HG03575 (cell line): Measurements from ENCODE around the gene TNRC6C.

ENCODE experiments used
- ATAC-seq: cut with Tn5 transposase; IDR thresholded peaks from one replicate; pipeline ENCODE4 v1.9.1; 2021; ENCODE audit not compliant: unreplicated experiment, insufficient number of reproducible peaks, low FRiP score; ENCODE audit errors: extremely low read depth

Gene TNRC6C

GRCh38 chr17:78032166-78032565 is 73.7 kb downstream of the TNRC6C start:
- no peak for ATAC-seq

- no peak for ATAC-seq
Observed at GRCh38 chr17:78034429-78035091, 76.1 kb downstream of the TNRC6C start.

GRCh38 chr17:78037280-78037679 is 78.8 kb downstream of the TNRC6C start:
- no peak for ATAC-seq

GRCh38 chr17:78038748-78039288 is 80.3 kb downstream of the TNRC6C start:
- no peak for ATAC-seq

- ATAC-seq, result no peak
Observed at GRCh38 chr17:78039581-78039980, 81.1 kb downstream of the TNRC6C start.

- ATAC-seq, result no peak
Observed at GRCh38 chr17:78040440-78041385, 82.2 kb downstream of the TNRC6C start.

GRCh38 chr17:78041386-78042179 is 83.1 kb downstream of the TNRC6C start:
- ATAC-seq, result no peak

- no peak for ATAC-seq
Observed at GRCh38 chr17:78042542-78042941, 84.0 kb downstream of the TNRC6C start.

GRCh38 chr17:78043031-78043430 is 84.5 kb downstream of the TNRC6C start:
- no peak for ATAC-seq

GRCh38 chr17:78044280-78044835 is 85.9 kb downstream of the TNRC6C start:
- ATAC-seq, result no peak

GRCh38 chr17:78045316-78045715 is 86.8 kb downstream of the TNRC6C start:
- ATAC-seq, result no peak

- ATAC-seq, result no peak
Observed at GRCh38 chr17:78046923-78047322, 88.4 kb downstream of the TNRC6C start.

- ATAC-seq, result no peak
Observed at GRCh38 chr17:78048346-78049292, 90.1 kb downstream of the TNRC6C start.

GRCh38 chr17:78049609-78050008 is 91.1 kb downstream of the TNRC6C start:
- no peak for ATAC-seq

- ATAC-seq, result no peak
Observed at GRCh38 chr17:78051186-78051972, 92.9 kb downstream of the TNRC6C start.

GRCh38 chr17:78053777-78054468 is 95.4 kb downstream of the TNRC6C start:
- no peak for ATAC-seq
